Activated CD8-positive, alpha-beta memory T cell treated with anti-CD3 and anti-CD28 coated beads, Interleukin-2, amount 50 U/mL, for 1 hour (primary cell): ENCODE results near the gene PROK1.
A peak's percentile ranks its signal among the peaks of the same experiment; 100 is the strongest.

Source experiments
- DNase-seq: peaks from one replicate; pipeline ENCODE4 v3.0.0-alpha.2; 2020; ENCODE audit errors: extremely low read depth

The PROK1 gene

GRCh38 chr1:110488161-110488560 is 37.2 kb downstream of the PROK1 start:
- no peak for DNase-seq

- DNase-seq = no peak
These were observed 37.9 kb downstream of the PROK1 start for GRCh38 chr1:110488867-110489266.

- DNase-seq = no peak
These were observed 38.5 kb downstream of the PROK1 start for GRCh38 chr1:110489406-110489805.

GRCh38 chr1:110489973-110490542 is 39.1 kb downstream of the PROK1 start:
- no peak for DNase-seq

- DNase-seq = no peak
These were observed 40.0 kb downstream of the PROK1 start for GRCh38 chr1:110490791-110491451.

- DNase-seq = no peak
These were observed 41.6 kb downstream of the PROK1 start for GRCh38 chr1:110492573-110492972.

GRCh38 chr1:110493059-110493699 is 42.2 kb downstream of the PROK1 start:
- no peak for DNase-seq

- DNase-seq = no peak
These were observed 43.1 kb downstream of the PROK1 start for GRCh38 chr1:110494036-110494435.

- DNase-seq = no peak
These were observed 43.8 kb downstream of the PROK1 start for GRCh38 chr1:110494522-110495406.

GRCh38 chr1:110495926-110496600 is 45.1 kb downstream of the PROK1 start:
- DNase-seq = peak; percentile 31

GRCh38 chr1:110498270-110498669 is 47.3 kb downstream of the PROK1 start:
- DNase-seq = no peak

GRCh38 chr1:110501488-110502132 is 50.7 kb downstream of the PROK1 start:
- DNase-seq = no peak

GRCh38 chr1:110502402-110503151 is 51.6 kb downstream of the PROK1 start:
- no peak for DNase-seq

GRCh38 chr1:110503471-110503870 is 52.5 kb downstream of the PROK1 start:
- DNase-seq = no peak

- DNase-seq = no peak
These were observed 53.3 kb downstream of the PROK1 start for GRCh38 chr1:110504226-110504625.

GRCh38 chr1:110505596-110505995 is 54.6 kb downstream of the PROK1 start:
- no peak for DNase-seq

GRCh38 chr1:110506541-110506940 is 55.6 kb downstream of the PROK1 start:
- DNase-seq = no peak
